GM18520 (cell line): ENCODE data around the gene DLEU7.

Source experiments
- ATAC-seq: cut with Tn5 transposase; IDR thresholded peaks from one replicate; pipeline ENCODE4 v1.9.1; 2021; ENCODE audit not compliant: unreplicated experiment

Gene DLEU7

GRCh38 chr13:50844084-50844875 lies 788 bp upstream of the DLEU7 start:
- ATAC-seq = no peak

- ATAC-seq = no peak
Observed at GRCh38 chr13:50842990-50843256, 569 bp downstream of the DLEU7 start.

GRCh38 chr13:50842251-50842989 lies 1.1 kb downstream of the DLEU7 start:
- ATAC-seq = no peak

- no peak for ATAC-seq
Observed at GRCh38 chr13:50841786-50842185, 1.7 kb downstream of the DLEU7 start.

- no peak for ATAC-seq
Observed at GRCh38 chr13:50840284-50840683, 3.2 kb downstream of the DLEU7 start.

- ATAC-seq = no peak
Observed at GRCh38 chr13:50839828-50840227, 3.7 kb downstream of the DLEU7 start.

GRCh38 chr13:50838701-50839100 lies 4.8 kb downstream of the DLEU7 start:
- no peak for ATAC-seq

- no peak for ATAC-seq
Observed at GRCh38 chr13:50838031-50838430, 5.5 kb downstream of the DLEU7 start.

GRCh38 chr13:50831512-50831911 lies 12.0 kb downstream of the DLEU7 start:
- no peak for ATAC-seq

GRCh38 chr13:50829896-50830295 lies 13.6 kb downstream of the DLEU7 start:
- no peak for ATAC-seq

GRCh38 chr13:50829226-50829625 lies 14.3 kb downstream of the DLEU7 start:
- ATAC-seq = no peak

GRCh38 chr13:50826035-50826434 lies 17.5 kb downstream of the DLEU7 start:
- no peak for ATAC-seq

GRCh38 chr13:50812242-50812641 lies 31.2 kb downstream of the DLEU7 start:
- no peak for ATAC-seq

- ATAC-seq = peak; percentile 81
Observed at GRCh38 chr13:50810998-50811397, 32.5 kb downstream of the DLEU7 start.

- no peak for ATAC-seq
Observed at GRCh38 chr13:50810468-50810867, 33.0 kb downstream of the DLEU7 start.

- ATAC-seq = no peak
Observed at GRCh38 chr13:50809133-50810090, 34.1 kb downstream of the DLEU7 start.

- no peak for ATAC-seq
Observed at GRCh38 chr13:50805805-50806204, 37.7 kb downstream of the DLEU7 start.

- peak; percentile 79 for ATAC-seq
Observed at GRCh38 chr13:50801087-50801931, 42.2 kb downstream of the DLEU7 start.

GRCh38 chr13:50800091-50800739 lies 43.3 kb downstream of the DLEU7 start:
- ATAC-seq = no peak

- ATAC-seq = no peak
Observed at GRCh38 chr13:50798923-50799322, 44.6 kb downstream of the DLEU7 start.
